Gastroesophageal sphincter (tissue), 4 donors: ENCODE measurements around the gene UMAD1. TPM values are rescaled to one million over a fixed set of nuclear protein-coding genes. Genes with fewer than 3 reads are reported as not detected.

ENCODE experiments used
- ATAC-seq: fragments of 150-250 bp; one replicate; pipeline ENCODE4 v1.9.1; 2016; ENCODE audit warnings: mild to moderate bottlenecking, moderate library complexity
- H3K27ac ChIP-seq, 4 donors: fragments of 200-600 bp; sonication (generic) in 3 of 4; 1 replicate in 3 of 4; 2 replicates in 1 of 4; pipeline ENCODE4 v1.5.1; 2016 to 2019
- H3K27me3 ChIP-seq: fragments of 200-600 bp; sonication (generic); one replicate; pipeline ENCODE4 v1.5.1; 2019
- H3K36me3 ChIP-seq, 2 donors: fragments of 200-600 bp; sonication (generic); one replicate each; pipeline ENCODE4 v1.5.1; 2019; ENCODE audit warnings: control low read depth in 1 of 2
- H3K4me1 ChIP-seq, 3 donors: fragments of 200-600 bp; sonication (generic); 1 replicate in 2 of 3; 2 replicates in 1 of 3; pipeline ENCODE4 v1.5.1; 2016 to 2019; ENCODE audit warnings: control low read depth in 2 of 3
- H3K4me3 ChIP-seq, 2 donors: fragments of 200-600 bp; sonication (generic); one replicate each; pipeline ENCODE4 v1.5.1; 2019; ENCODE audit warnings: mild to moderate bottlenecking in 1 of 2, moderate library complexity in 1 of 2
- H3K9me3 ChIP-seq, 3 donors: fragments of 200-600 bp; sonication (generic); one replicate each; pipeline ENCODE4 v1.5.1; 2017 to 2019; ENCODE audit warnings: control low read depth in 2 of 3
- CTCF ChIP-seq, 4 experiments: fragments of 200-600 bp in 2 of 4; fragments of 450-650 bp in 2 of 4; sonication (generic) in 1 of 4; IDR thresholded peaks; one replicate each; pipeline ENCODE4 v1.5.1; 2017 to 2019; ENCODE audit warnings: antibody characterized with exemption in 4 of 4, mild to moderate bottlenecking in 2 of 4, moderate library complexity in 2 of 4
- EP300 ChIP-seq: sonication (generic); formaldehyde crosslinking; IDR thresholded peaks from one replicate; pipeline ENCODE4 v1.6.1; 2017; ENCODE audit warnings: antibody characterized with exemption, mild to moderate bottlenecking
- POLR2A ChIP-seq, 2 donors: fragments of 450-650 bp; IDR thresholded peaks; one replicate each; pipeline ENCODE4 v1.6.1; 2017; ENCODE audit warnings: antibody characterized with exemption in 2 of 2, mild to moderate bottlenecking in 2 of 2, moderate library complexity in 1 of 2
- POLR2AphosphoS5 ChIP-seq: sonication (generic); formaldehyde crosslinking; IDR thresholded peaks from one replicate; pipeline ENCODE4 v1.6.1; 2017; ENCODE audit warnings: antibody characterized with exemption
- WGBS, 2 donors: methylation state at CpG; one replicate each; pipeline ENCODE4 v1.1.5; 2018; ENCODE audit warnings: low coverage in 1 of 2; 5-methylcytosine and 5-hydroxymethylcytosine counted together
- total RNA-seq, 4 donors: library from RNA; depleted of rRNA; stranded (reverse); fragments of >200 nt; gene quantifications; one replicate each; pipeline ENCODE4 v1.1.0, GENCODE V29; 2016

UMAD1 gene
- total RNA-seq, 4 donors from 2014 or later, result 7.4 to 24.4 (median 15.9) TPM

GRCh38 chr7:7768977-7769709 is 128.6 kb downstream of the UMAD1 start:
- ATAC-seq, result no peak
- no peak overlapping the region for H3K4me3 ChIP-seq
- H3K36me3 ChIP-seq, result no peaks in the 10 kb centered on the region
- no peaks in the 10 kb centered on the region for H3K27me3 ChIP-seq
- no peak overlapping the region for H3K27ac ChIP-seq
- 82 to 91% methylated on average over 5 of the region's 5 CpGs for WGBS, 2 donors
- peaks cover 0 to 26% (median 0%) of the 10 kb centered on the region in 3 donors for H3K4me1 ChIP-seq
- TF ChIP-seq EP300 (no peak), POLR2A (IDR thresholded peaks at IDR 0.05) (no peak), CTCF (IDR thresholded peaks at IDR 0.05) (no peak), POLR2AphosphoS5 (no peak)
- H3K9me3 ChIP-seq, result no peaks in the 10 kb centered on the region

- peaks cover 0 to 18% (median 0%) of the 10 kb centered on the region in 3 donors for H3K4me1 ChIP-seq
- H3K27me3 ChIP-seq, result no peaks in the 10 kb centered on the region
- no peak overlapping the region for H3K27ac ChIP-seq
- 72 to 77% methylated on average over 7 to 8 of the region's 8 CpGs for WGBS, 2 donors
- ATAC-seq, result no peak
- no peak for TF ChIP-seq CTCF (IDR thresholded peaks at IDR 0.05)
- TF ChIP-seq POLR2A (IDR thresholded peaks at IDR 0.05), result no peak
- TF ChIP-seq POLR2AphosphoS5, result no peak
- TF ChIP-seq EP300, result no peak
- H3K4me3 ChIP-seq, result no peak overlapping the region
- H3K36me3 ChIP-seq, result no peaks in the 10 kb centered on the region
- no peaks in the 10 kb centered on the region for H3K9me3 ChIP-seq
Measured at GRCh38 chr7:7769710-7770627, 129.4 kb downstream of the UMAD1 start.

GRCh38 chr7:7771452-7771851 is 130.9 kb downstream of the UMAD1 start:
- Histone ChIP-seq H3K9me3 (no peaks in the 10 kb centered on the region), H3K27ac (no peak overlapping the region), H3K4me1 (peaks cover 0 to 13% (median 0%) of the 10 kb centered on the region in 3 donors), H3K4me3 (no peak overlapping the region), H3K36me3 (no peaks in the 10 kb centered on the region), H3K27me3 (no peaks in the 10 kb centered on the region)
- ATAC-seq, result no peak
- TF ChIP-seq CTCF (IDR thresholded peaks at IDR 0.05) (no peak), EP300 (no peak), POLR2A (IDR thresholded peaks at IDR 0.05) (no peak), POLR2AphosphoS5 (no peak)

- TF ChIP-seq EP300 (no peak), POLR2A (IDR thresholded peaks at IDR 0.05) (no peak), CTCF (IDR thresholded peaks at IDR 0.05) (no peak), POLR2AphosphoS5 (no peak)
- Histone ChIP-seq H3K36me3 (no peaks in the 10 kb centered on the region), H3K9me3 (no peaks in the 10 kb centered on the region), H3K27ac (no peak overlapping the region), H3K4me1 (peaks cover 0 to 8% (median 0%) of the 10 kb centered on the region in 3 donors), H3K4me3 (no peak overlapping the region), H3K27me3 (no peaks in the 10 kb centered on the region)
- 73 to 82% methylated on average over 6 of the region's 6 CpGs for WGBS, 2 donors
- ATAC-seq, result no peak
Measured at GRCh38 chr7:7772397-7772821, 131.9 kb downstream of the UMAD1 start.
